PC-3 (cell line): ENCODE results near the gene C12orf57. TPM values are rescaled to one million over a fixed set of nuclear protein-coding genes. Genes with fewer than 3 reads are reported as not detected.
A peak's percentile ranks its signal among the peaks of the same experiment; 100 is the strongest.

ENCODE experiments used
- ATAC-seq: fragments of 200-7000 bp; cut with Tn5 transposase; 2 replicates; pipeline ENCODE4 v1.9.1; 2020; ENCODE audit warnings: mild to moderate bottlenecking, moderate library complexity
- BruUV-seq: library from RNA; stranded (reverse); fragments of 400-500 nt; replicated peaks from 2 replicates; lab custom pipeline; 2021; lab: Mats Ljungman, UMichigan
- CTCF ChIA-PET: fragments of 300-600 bp; sonication (Branson Sonifier 250); formaldehyde crosslinking; loops from one replicate; lab custom pipeline; 2022; ENCODE audit warnings: antibody characterized with exemption; lab: Charles Lee
- POLR2A ChIA-PET: fragments of 300-600 bp; sonication (Branson Sonifier 250); formaldehyde crosslinking; loops from one replicate; lab custom pipeline; 2022; ENCODE audit warnings: antibody characterized with exemption; ENCODE audit not compliant: unreplicated experiment; lab: Charles Lee
- DNase-seq: peaks from one replicate; pipeline ENCODE4 v3.0.0-alpha.2; 2015
- H2AFZ ChIP-seq: fragments of 300-600 bp; sonication (generic); 2 replicates; pipeline ENCODE4 v1.6.0; 2016; ENCODE audit warnings: antibody characterized with exemption, low read length
- H3F3A ChIP-seq: fragments of 300-600 bp; sonication (generic); one replicate; pipeline ENCODE4 v1.6.0; 2017; ENCODE audit warnings: antibody characterized with exemption, low read length, control low read depth, mild to moderate bottlenecking; ENCODE audit not compliant: unreplicated experiment
- H3K27ac ChIP-seq: fragments of 300-600 bp; sonication (generic); 2 replicates; pipeline ENCODE4 v1.5.1; 2016; ENCODE audit warnings: mild to moderate bottlenecking, low read length
- H3K27me3 ChIP-seq: fragments of 300-600 bp; sonication (generic); 2 replicates; pipeline ENCODE4 v1.6.1; 2016; ENCODE audit warnings: low read length, mixed read lengths
- H3K36me3 ChIP-seq: fragments of 300-600 bp; sonication (generic); 2 replicates; pipeline ENCODE4 v1.6.1; 2016; ENCODE audit warnings: low read depth, mixed run types, low read length, mixed read lengths
- H3K4me1 ChIP-seq: fragments of 300-600 bp; sonication (generic); 2 replicates; pipeline ENCODE4 v1.5.1; 2016; ENCODE audit warnings: low read length; ENCODE audit not compliant: insufficient read depth
- H3K4me2 ChIP-seq: fragments of 300-600 bp; sonication (generic); 2 replicates; pipeline ENCODE4 v1.6.0; 2016; ENCODE audit warnings: low read length
- H3K4me3 ChIP-seq: fragments of 300-600 bp; sonication (generic); 2 replicates; pipeline ENCODE4 v1.5.1; 2016; ENCODE audit warnings: mild to moderate bottlenecking, low read length, mixed read lengths
- H3K79me2 ChIP-seq: fragments of 300-600 bp; sonication (generic); 2 replicates; pipeline ENCODE4 v1.6.1; 2017; ENCODE audit warnings: low read length, mixed read lengths
- H3K9ac ChIP-seq: fragments of 300-600 bp; sonication (generic); 2 replicates; pipeline ENCODE4 v1.6.0; 2016; ENCODE audit warnings: mild to moderate bottlenecking, low read length
- H3K9me2 ChIP-seq: fragments of 300-600 bp; sonication (generic); replicated peaks from 2 replicates; pipeline ENCODE4 v1.6.1; 2016; ENCODE audit warnings: mixed run types, low read length, mixed read lengths
- H3K9me3 ChIP-seq: fragments of 300-600 bp; sonication (generic); 2 replicates; pipeline ENCODE4 v1.6.1; 2016; ENCODE audit warnings: low read length, mixed read lengths
- H4K20me1 ChIP-seq: fragments of 300-600 bp; sonication (generic); 2 replicates; pipeline ENCODE4 v1.6.1; 2016; ENCODE audit warnings: low read length, mixed read lengths
- EZH2 ChIP-seq: fragments of 300-600 bp; sonication (generic); IDR thresholded peaks from one replicate; pipeline ENCODE4 v1.6.1; 2017; ENCODE audit warnings: antibody characterized with exemption, mild to moderate bottlenecking, low read length; ENCODE audit not compliant: unreplicated experiment
- EZH2phosphoT487 ChIP-seq: fragments of 300-600 bp; sonication (generic); IDR thresholded peaks from 2 replicates; pipeline ENCODE4 v1.6.1; 2018; ENCODE audit warnings: mild to moderate bottlenecking, antibody characterized with exemption, low read length, borderline replicate concordance
- intact Hi-C: fragments of 100-400 bp; cut with micrococcal nuclease; formaldehyde crosslinking; loops from 2 replicates; pipeline ENCODE4 v1.9.0; 2023
- total RNA-seq: library from RNA; depleted of rRNA; stranded (reverse); fragments of >200 nt; gene quantifications from 2 replicates; pipeline ENCODE4 v1.2.3, GENCODE V29; 2014
- TF ChIP-seq, protein P1 (sequence below): fragments of 300-600 bp; sonication (generic); conservative IDR thresholded peaks from 2 replicates; pipeline ENCODE4 v1.5.1; 2017; ENCODE audit warnings: antibody characterized with exemption, low read depth, mild to moderate bottlenecking, low read length

The C12orf57 gene
- total RNA-seq, 1 experiment from 2014 or later: 125 TPM

GRCh38 chr12:6912164-6912935, 31.5 kb upstream of the C12orf57 start:
- Histone ChIP-seq H3F3A (no peaks in the 10 kb centered on the region), H3K79me2 (peaks cover 15% of the 10 kb centered on the region), H3K9me2 (no peaks in the 10 kb centered on the region), H3K4me2 (no peak overlapping the region), H3K36me3 (no peaks in the 10 kb centered on the region), H4K20me1 (no peaks in the 10 kb centered on the region), H2AFZ (no peak overlapping the region), H3K27me3 (no peaks in the 10 kb centered on the region), H3K4me1 (0 out of 2 replicates have a peak, but pooled peaks cover 4% of the 10 kb centered on the region), H3K4me3 (no peak overlapping the region), H3K9me3 (no peaks in the 10 kb centered on the region), H3K27ac (no peak overlapping the region), H3K9ac (no peak overlapping the region)
- DNase-seq (no peak), ATAC-seq (no peak)
- intact Hi-C loops: no loop called here
- CTCF ChIA-PET: no interaction called here
- POLR2A ChIA-PET: no interaction called here
- no TSS peak for BruUV-seq
- TF ChIP-seq EZH2 (no peak), EZH2phosphoT487 (no peak)
- TF ChIP-seq, protein P1, sequence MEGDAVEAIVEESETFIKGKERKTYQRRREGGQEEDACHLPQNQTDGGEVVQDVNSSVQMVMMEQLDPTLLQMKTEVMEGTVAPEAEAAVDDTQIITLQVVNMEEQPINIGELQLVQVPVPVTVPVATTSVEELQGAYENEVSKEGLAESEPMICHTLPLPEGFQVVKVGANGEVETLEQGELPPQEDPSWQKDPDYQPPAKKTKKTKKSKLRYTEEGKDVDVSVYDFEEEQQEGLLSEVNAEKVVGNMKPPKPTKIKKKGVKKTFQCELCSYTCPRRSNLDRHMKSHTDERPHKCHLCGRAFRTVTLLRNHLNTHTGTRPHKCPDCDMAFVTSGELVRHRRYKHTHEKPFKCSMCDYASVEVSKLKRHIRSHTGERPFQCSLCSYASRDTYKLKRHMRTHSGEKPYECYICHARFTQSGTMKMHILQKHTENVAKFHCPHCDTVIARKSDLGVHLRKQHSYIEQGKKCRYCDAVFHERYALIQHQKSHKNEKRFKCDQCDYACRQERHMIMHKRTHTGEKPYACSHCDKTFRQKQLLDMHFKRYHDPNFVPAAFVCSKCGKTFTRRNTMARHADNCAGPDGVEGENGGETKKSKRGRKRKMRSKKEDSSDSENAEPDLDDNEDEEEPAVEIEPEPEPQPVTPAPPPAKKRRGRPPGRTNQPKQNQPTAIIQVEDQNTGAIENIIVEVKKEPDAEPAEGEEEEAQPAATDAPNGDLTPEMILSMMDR: no peak

- peak within 1 kb of the TSS; percentile 75 for H3K4me3 ChIP-seq
- peak within 1 kb of the TSS; percentile 55 for H3K9ac ChIP-seq
- H4K20me1 ChIP-seq: no peaks in the 10 kb centered on the region
- ChIA-PET CTCF (no interaction called here), POLR2A (interaction anchor here (0.7 kb wide), 1 partner anchor 30 kb away, joined by 4 read pairs; the partner anchor contains the start of gene C12orf57)
- peaks cover 15% of the 10 kb centered on the region for H3K79me2 ChIP-seq
- H3F3A ChIP-seq: no peaks in the 10 kb centered on the region
- TF ChIP-seq, protein P1: no peak
- no peak for TF ChIP-seq EZH2
- H3K27me3 ChIP-seq: no peaks in the 10 kb centered on the region
- peak; percentile 55 for DNase-seq
- H3K27ac ChIP-seq: no peak within 1 kb of the TSS
- intact Hi-C loops: no loop called here
- no TSS peak for BruUV-seq
- peak; percentile 87 for ATAC-seq
- no peaks in the 10 kb centered on the region for H3K9me3 ChIP-seq
- 0 out of 2 replicates have a peak, but pooled peaks cover 4% of the 10 kb centered on the region for H3K4me1 ChIP-seq
- H3K36me3 ChIP-seq: no peaks in the 10 kb centered on the region
- no peaks in the 10 kb centered on the region for H3K9me2 ChIP-seq
- peak within 1 kb of the TSS; percentile 84 for H2AFZ ChIP-seq
- H3K4me2 ChIP-seq: peak within 1 kb of the TSS; percentile 95
Measured at GRCh38 chr12:6914246-6914946, 29.4 kb upstream of the C12orf57 start, which contains the start of gene ENO2. TSS of gene ENO2 (plus strand) at chr12:6914580. CDS start at chr12:6915833, 1,253 bp downstream.
